ENCODE data around the gene RAET1G.

- TF ChIP-seq TCF7L2 (IDR thresholded peaks at IDR 0.05; ENCODE audit: low read depth, low read length) (no peak), CTCF (IDR thresholded peaks at IDR 0.05) (no peak), SIN3A (IDR thresholded peaks at IDR 0.05; ENCODE audit: borderline replicate concordance, insufficient read depth, low read depth, low read length) (no peak)
Measured at GRCh38 chr6:149921361-149921760, 1.6 kb downstream of the RAET1G start.

Data from Panc1 (cell line).